SK-N-SH treated with all-trans-retinoic acid at 6 μM for 48 hours (cell line): ENCODE measurements around the gene OR6C65.
"Not testable (repeated sequence)": the region's sequence is repeated elsewhere in the genome, so short reads cannot be mapped to it uniquely, and the experiment has no call there.

Experiments
- ATAC-seq: fragments of 200-7000 bp; cut with Tn5 transposase; 3 replicates; pipeline ENCODE4 v1.9.1; 2020; ENCODE audit warnings: mild to moderate bottlenecking, moderate library complexity
- ARNTL ChIP-seq: fragments of 450-650 bp; formaldehyde crosslinking; IDR thresholded peaks from 2 replicates; pipeline ENCODE4 v1.5.0; 2020; ENCODE audit warnings: low read depth, mild to moderate bottlenecking, moderate library complexity, borderline replicate concordance
- BACH2 ChIP-seq: fragments of 250-450 bp; sonication (Bioruptor Pico); IDR thresholded peaks from 2 replicates; pipeline ENCODE4 v1.9.0; 2021; ENCODE audit warnings: mild to moderate bottlenecking, borderline replicate concordance
- CREB5 ChIP-seq: fragments of 250-450 bp; sonication (Bioruptor Pico); IDR thresholded peaks from 2 replicates; pipeline ENCODE4 v1.5.1; 2020; ENCODE audit warnings: low read depth, mild to moderate bottlenecking, moderate library complexity
- CSDC2 ChIP-seq: fragments of 250-450 bp; sonication (Bioruptor Pico); IDR thresholded peaks from 2 replicates; pipeline ENCODE4 v1.5.0; 2020; ENCODE audit warnings: mild to moderate bottlenecking, moderate library complexity
- CSRNP3 ChIP-seq: fragments of 250-450 bp; sonication (Bioruptor Pico); IDR thresholded peaks from 2 replicates; pipeline ENCODE4 v1.5.1; 2021; ENCODE audit warnings: mild to moderate bottlenecking, moderate library complexity
- GLIS3 ChIP-seq: fragments of 250-450 bp; sonication (Bioruptor Pico); IDR thresholded peaks from 2 replicates; pipeline ENCODE4 v1.5.0; 2020; ENCODE audit warnings: mild to moderate bottlenecking, moderate library complexity
- PATZ1 ChIP-seq: fragments of 250-450 bp; sonication (Bioruptor Pico); IDR thresholded peaks from 2 replicates; pipeline ENCODE4 v1.8.0; 2020; ENCODE audit warnings: mild to moderate bottlenecking, moderate library complexity, borderline replicate concordance
- POU6F1 ChIP-seq: fragments of 250-450 bp; sonication (Bioruptor Pico); IDR thresholded peaks from 2 replicates; pipeline ENCODE4 v1.8.0; 2021; ENCODE audit warnings: low read depth, mild to moderate bottlenecking, moderate library complexity, borderline replicate concordance
- PPARA ChIP-seq: fragments of 250-450 bp; sonication (Bioruptor Pico); IDR thresholded peaks from 2 replicates; pipeline ENCODE4 v1.5.0; 2020; ENCODE audit warnings: mild to moderate bottlenecking, borderline replicate concordance
- RARB ChIP-seq: fragments of 250-450 bp; sonication (Bioruptor Pico); IDR thresholded peaks from 2 replicates; pipeline ENCODE4 v1.8.0; 2021; ENCODE audit warnings: mild to moderate bottlenecking, moderate library complexity
- TCF4 ChIP-seq: fragments of 250-450 bp; sonication (Bioruptor Pico); IDR thresholded peaks from 2 replicates; pipeline ENCODE4 v1.8.0; 2021; ENCODE audit warnings: mild to moderate bottlenecking, moderate library complexity, borderline replicate concordance
- TOX ChIP-seq: fragments of 250-450 bp; sonication (Bioruptor Pico); IDR thresholded peaks from 2 replicates; pipeline ENCODE4 v1.8.0; 2021; ENCODE audit warnings: mild to moderate bottlenecking, moderate library complexity, borderline replicate concordance
- ZC3H10 ChIP-seq: fragments of 250-450 bp; sonication (Bioruptor Pico); IDR thresholded peaks from 2 replicates; pipeline ENCODE4 v1.5.1; 2021; ENCODE audit warnings: mild to moderate bottlenecking, moderate library complexity
- ZFP3 ChIP-seq: fragments of 250-450 bp; sonication (Bioruptor Pico); IDR thresholded peaks from 2 replicates; pipeline ENCODE4 v1.5.0; 2020; ENCODE audit warnings: mild to moderate bottlenecking, moderate library complexity
- ZFP30 ChIP-seq: fragments of 450-650 bp; formaldehyde crosslinking; IDR thresholded peaks from 2 replicates; pipeline ENCODE4 v1.5.0; 2022; ENCODE audit warnings: mild to moderate bottlenecking, moderate library complexity
- ZNF565 ChIP-seq: fragments of 450-650 bp; formaldehyde crosslinking; conservative IDR thresholded peaks from 2 replicates; pipeline ENCODE4 v1.5.0; 2020; ENCODE audit warnings: low read depth, mild to moderate bottlenecking, moderate library complexity
- ZNF70 ChIP-seq: fragments of 450-650 bp; formaldehyde crosslinking; IDR thresholded peaks from 2 replicates; pipeline ENCODE4 v1.5.0; 2020; ENCODE audit warnings: mild to moderate bottlenecking, moderate library complexity
- ZNF8 ChIP-seq: fragments of 450-650 bp; formaldehyde crosslinking; IDR thresholded peaks from 2 replicates; pipeline ENCODE4 v1.5.0; 2020; ENCODE audit warnings: mild to moderate bottlenecking, moderate library complexity

The OR6C65 gene

GRCh38 chr12:55392032-55392795 lies 8.1 kb upstream of the OR6C65 start:
- no peak for TF ChIP-seq CSDC2 (CRISPR knock-in tag)
- no peak for TF ChIP-seq ZC3H10 (CRISPR knock-in tag)
- no peak for TF ChIP-seq TCF4
- no peak for ATAC-seq

GRCh38 chr12:55396326-55396725 lies 4.0 kb upstream of the OR6C65 start:
- no peak for ATAC-seq
- TF ChIP-seq PATZ1 (CRISPR knock-in tag) (no peak), CSDC2 (CRISPR knock-in tag) (no peak), ARNTL (CRISPR knock-in tag) (no peak), ZFP3 (CRISPR knock-in tag) (no peak)
- TF ChIP-seq, all 23 proteins: peak for 0

- TF ChIP-seq TOX (CRISPR knock-in tag) (no peak), PPARA (no peak)
- ATAC-seq: no peak
Observed at GRCh38 chr12:55407866-55408265, 7.5 kb downstream of the OR6C65 start.

GRCh38 chr12:55409133-55409532 lies 8.8 kb downstream of the OR6C65 start:
- not testable (repeated sequence) for ATAC-seq

- not testable (repeated sequence) for ATAC-seq
Observed at GRCh38 chr12:55412138-55412537, 11.8 kb downstream of the OR6C65 start.

GRCh38 chr12:55413498-55414388 lies 13.4 kb downstream of the OR6C65 start:
- ATAC-seq: not testable (repeated sequence)

GRCh38 chr12:55414396-55414823 lies 14.1 kb downstream of the OR6C65 start:
- ATAC-seq: peak; percentile 30

- ATAC-seq: peak; percentile 72
Observed at GRCh38 chr12:55414889-55415288, 14.6 kb downstream of the OR6C65 start.

GRCh38 chr12:55416961-55417360 lies 16.6 kb downstream of the OR6C65 start:
- no peak for TF ChIP-seq RARB (CRISPR knock-in tag)
- TF ChIP-seq CSDC2 (CRISPR knock-in tag): no peak
- no peak for TF ChIP-seq GLIS3
- no peak for TF ChIP-seq POU6F1 (CRISPR knock-in tag)
- no peak for TF ChIP-seq CREB5 (CRISPR knock-in tag)
- no peak for TF ChIP-seq ZC3H10 (CRISPR knock-in tag)
- no peak for TF ChIP-seq BACH2
- no peak for TF ChIP-seq TOX (CRISPR knock-in tag)
- TF ChIP-seq TCF4: no peak
- no peak for TF ChIP-seq ARNTL (CRISPR knock-in tag)
- no peak for TF ChIP-seq CSRNP3 (CRISPR knock-in tag)
- no peak for TF ChIP-seq ZNF565 (CRISPR knock-in tag)
- TF ChIP-seq ZNF8 (CRISPR knock-in tag): no peak
- no peak for TF ChIP-seq ZFP30 (CRISPR knock-in tag)
- no peak for TF ChIP-seq ZNF70 (CRISPR knock-in tag)
- ATAC-seq: no peak
